ENCODE measurements around the gene ERG28. TPM values are rescaled to one million over a fixed set of nuclear protein-coding genes. Genes with fewer than 3 reads are reported as not detected.

The ERG28 gene
- total and polyA plus RNA-seq, 4 donors, result 13.6 to 67.2 (median 40.2) TPM

DNA sequence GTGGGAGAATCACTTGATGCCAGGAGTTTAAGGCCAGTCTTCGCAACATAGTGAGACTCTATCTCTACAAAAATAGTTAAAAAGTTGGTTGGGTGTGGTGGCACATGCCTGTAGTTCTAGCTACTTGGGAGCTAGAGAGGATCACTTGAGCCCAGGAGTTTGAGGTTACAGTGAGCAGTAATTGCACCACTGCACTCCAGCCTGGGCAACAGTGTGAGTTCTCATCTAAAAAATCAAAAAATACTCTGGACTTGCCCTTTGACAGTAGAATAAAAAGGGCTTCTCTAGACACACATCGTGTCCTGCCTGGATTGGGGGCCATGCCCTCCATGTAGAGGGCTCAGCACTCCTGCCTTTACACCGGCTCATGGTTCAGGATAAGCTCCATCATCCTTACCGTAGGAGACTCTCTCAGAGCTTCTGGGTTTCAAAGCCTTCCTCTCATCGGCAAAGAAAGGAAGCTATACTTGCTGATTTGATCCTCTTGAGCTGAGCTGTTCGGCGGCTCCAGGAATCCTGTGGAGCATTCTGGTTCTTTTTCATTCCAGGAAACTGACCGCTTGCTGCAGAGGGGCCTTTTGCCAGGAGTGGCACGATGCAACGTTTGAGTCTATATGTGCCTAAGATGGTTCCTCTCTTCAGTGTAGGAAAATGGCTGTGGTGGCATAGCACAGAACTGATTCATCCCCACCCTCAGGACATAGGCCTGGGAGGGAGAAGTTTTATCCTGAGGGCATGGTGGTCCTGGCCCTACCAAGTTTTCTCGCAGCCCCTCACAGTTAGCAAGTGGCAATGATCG lies 52.6 kb downstream of the ERG28 start:
- no peak for TF ChIP-seq CTCF (IDR thresholded peaks at IDR 0.05; ENCODE audit: control extremely low read depth, extremely low read depth)
- no peaks in the 10 kb centered on the region for H3K27me3 ChIP-seq (ENCODE audit: control insufficient read depth in 3 of 3, insufficient read depth in 3 of 3, low read length in 2 of 3)
- H3K36me3 ChIP-seq (ENCODE audit: control insufficient read depth in 4 of 4, insufficient read depth in 4 of 4, low read length in 4 of 4), result no peaks in the 10 kb centered on the region
- H3K4me1 ChIP-seq (ENCODE audit: control insufficient read depth in 5 of 5, insufficient read depth in 5 of 5, low read length in 5 of 5), result peaks cover 0 to 11% (median 5%) of the 10 kb centered on the region in 5 donors
- H3K4me3 ChIP-seq, result no peak overlapping the region
- H3K9me3 ChIP-seq (ENCODE audit: control insufficient read depth in 4 of 4, insufficient read depth in 3 of 4, low read length in 3 of 4), result peaks cover 0 to 5% (median 0%) of the 10 kb centered on the region in 4 donors
- no peak overlapping the region for H3K9ac ChIP-seq (ENCODE audit: insufficient read depth in 1 of 2, low read length in 2 of 2)
- H3K27ac ChIP-seq (ENCODE audit: low read depth in 1 of 2, low read length in 1 of 2), result no peak overlapping the region
- 91 to 95% methylated on average over 12 of the region's 12 CpGs for WGBS, 2 donors
- ATAC-seq (ENCODE audit: insufficient read depth, low FRiP score) (no peak), DNase-seq (no peak)

GRCh38 chr14:75607044-75607443 lies 53.6 kb downstream of the ERG28 start:
- peaks cover 0 to 11% (median 7%) of the 10 kb centered on the region in 5 donors for H3K4me1 ChIP-seq (ENCODE audit: control insufficient read depth in 5 of 5, insufficient read depth in 5 of 5, low read length in 5 of 5)
- ATAC-seq (ENCODE audit: insufficient read depth, low FRiP score), result no peak
- 68 to 94% methylated on average over 1 of the region's 1 CpG for WGBS, 2 donors

GRCh38 chr14:75605916-75606315 lies 54.8 kb downstream of the ERG28 start:
- 68 to 83% methylated on average over 10 of the region's 10 CpGs for whole genome bisulfite sequencing, 2 donors
- ATAC-seq (ENCODE audit: insufficient read depth, low FRiP score) (no peak), DNase-seq (no peak)
- Histone ChIP-seq H3K9ac (ENCODE audit: insufficient read depth in 1 of 2, low read length in 2 of 2) (no peak overlapping the region), H3K36me3 (ENCODE audit: control insufficient read depth in 4 of 4, insufficient read depth in 4 of 4, low read length in 4 of 4) (no peaks in the 10 kb centered on the region), H3K9me3 (ENCODE audit: control insufficient read depth in 4 of 4, insufficient read depth in 3 of 4, low read length in 3 of 4) (peaks cover 0 to 5% (median 0%) of the 10 kb centered on the region in 4 donors), H3K4me3 (no peak overlapping the region), H3K27me3 (ENCODE audit: control insufficient read depth in 3 of 3, insufficient read depth in 3 of 3, low read length in 2 of 3) (no peaks in the 10 kb centered on the region), H3K27ac (ENCODE audit: low read depth in 1 of 2, low read length in 1 of 2) (peak overlapping the region; percentile 9 to 44), H3K4me1 (ENCODE audit: control insufficient read depth in 5 of 5, insufficient read depth in 5 of 5, low read length in 5 of 5) (peaks cover 0 to 14% (median 7%) of the 10 kb centered on the region in 5 donors)
- TF ChIP-seq CTCF (IDR thresholded peaks at IDR 0.05; ENCODE audit: control extremely low read depth, extremely low read depth), result no peak

More at GRCh38 chr14:75607044-75607443, 53.6 kb downstream of the ERG28 start:
- peaks cover 0 to 5% (median 0%) of the 10 kb centered on the region in 4 donors for H3K9me3 ChIP-seq (ENCODE audit: control insufficient read depth in 4 of 4, insufficient read depth in 3 of 4, low read length in 3 of 4)
- no peak overlapping the region for H3K9ac ChIP-seq (ENCODE audit: insufficient read depth in 1 of 2, low read length in 2 of 2)
- no peak for DNase-seq
- H3K27ac ChIP-seq (ENCODE audit: low read depth in 1 of 2, low read length in 1 of 2), result no peak overlapping the region
- no peaks in the 10 kb centered on the region for H3K27me3 ChIP-seq (ENCODE audit: control insufficient read depth in 3 of 3, insufficient read depth in 3 of 3, low read length in 2 of 3)
- TF ChIP-seq CTCF (IDR thresholded peaks at IDR 0.05; ENCODE audit: control extremely low read depth, extremely low read depth), result no peak
- H3K4me3 ChIP-seq, result no peak overlapping the region
- H3K36me3 ChIP-seq (ENCODE audit: control insufficient read depth in 4 of 4, insufficient read depth in 4 of 4, low read length in 4 of 4), result no peaks in the 10 kb centered on the region
